NCI-H2107 (cell line): ENCODE data around the gene MBOAT2.
"Not testable (repeated sequence)": the region's sequence is repeated elsewhere in the genome, so short reads cannot be mapped to it uniquely, and the experiment has no call there.

Source experiments
- DNase-seq: peaks from one replicate; lab custom pipeline; 2025; lab: John Stamatoyannopoulos, UW

Gene MBOAT2

GRCh38 chr2:9003616-9004337 is at the start of gene MBOAT2:
Gene MBOAT2 (minus strand): TSS chr2:9003684. CDS start chr2:9003614, 70 bp downstream.
- peak; percentile 66 for DNase-seq

GRCh38 chr2:9052821-9053533 is 49.5 kb upstream of the MBOAT2 start:
- DNase-seq, result no peak

GRCh38 chr2:9051451-9051850 is 48.0 kb upstream of the MBOAT2 start:
- DNase-seq, result not testable (repeated sequence)

GRCh38 chr2:9050122-9050809 is 46.8 kb upstream of the MBOAT2 start:
- no peak for DNase-seq

- DNase-seq, result no peak
Measured at GRCh38 chr2:9045595-9045994, 42.1 kb upstream of the MBOAT2 start.

GRCh38 chr2:9043491-9043890 is 40.0 kb upstream of the MBOAT2 start:
- not testable (repeated sequence) for DNase-seq

GRCh38 chr2:9037166-9037565 is 33.7 kb upstream of the MBOAT2 start:
- DNase-seq, result no peak

GRCh38 chr2:9033385-9034168 is 30.1 kb upstream of the MBOAT2 start:
- no peak for DNase-seq

GRCh38 chr2:9032536-9033255 is 29.2 kb upstream of the MBOAT2 start:
- no peak for DNase-seq

GRCh38 chr2:9032121-9032520 is 28.6 kb upstream of the MBOAT2 start:
- no peak for DNase-seq

GRCh38 chr2:9031246-9031645 is 27.8 kb upstream of the MBOAT2 start:
- DNase-seq, result no peak

- DNase-seq, result no peak
Measured at GRCh38 chr2:9030841-9031240, 27.4 kb upstream of the MBOAT2 start.

- DNase-seq, result no peak
Measured at GRCh38 chr2:9030190-9030589, 26.7 kb upstream of the MBOAT2 start.

- no peak for DNase-seq
Measured at GRCh38 chr2:9029721-9030120, 26.2 kb upstream of the MBOAT2 start.

- DNase-seq, result no peak
Measured at GRCh38 chr2:9027884-9028283, 24.4 kb upstream of the MBOAT2 start.

GRCh38 chr2:9025746-9026145 is 22.3 kb upstream of the MBOAT2 start:
- no peak for DNase-seq

- DNase-seq, result no peak
Measured at GRCh38 chr2:9024575-9024974, 21.1 kb upstream of the MBOAT2 start.

- DNase-seq, result no peak
Measured at GRCh38 chr2:9021563-9022211, 18.2 kb upstream of the MBOAT2 start.

GRCh38 chr2:9020267-9020666 is 16.8 kb upstream of the MBOAT2 start:
- no peak for DNase-seq

GRCh38 chr2:9018534-9018933 is 15.1 kb upstream of the MBOAT2 start:
- DNase-seq, result no peak

GRCh38 chr2:9018109-9018508 is 14.6 kb upstream of the MBOAT2 start:
- no peak for DNase-seq
